SU-DHL-6 (cell line): ENCODE results near the gene ATP6V0E2.

Experiments
- H2AFZ ChIP-seq: fragments of 200-600 bp; sonication (generic); 2 replicates; pipeline ENCODE4 v1.6.1; 2014; ENCODE audit warnings: low read depth, mild to moderate bottlenecking, moderate library complexity, mixed read lengths, antibody characterized with exemption, low read length; ENCODE audit not compliant: severe bottlenecking
- H3F3A ChIP-seq: fragments of 200-600 bp; shearing (Covaris generic); 2 replicates; pipeline ENCODE4 v1.6.0; 2016; ENCODE audit warnings: antibody characterized with exemption, mild to moderate bottlenecking; ENCODE audit not compliant: insufficient read depth
- H3K27ac ChIP-seq: fragments of 200-600 bp; sonication (generic); 2 replicates; pipeline ENCODE4 v1.5.1; 2016; ENCODE audit warnings: low read depth, mild to moderate bottlenecking, low read length, moderate library complexity, mixed read lengths
- H3K27me3 ChIP-seq: fragments of 200-600 bp; sonication (generic), shearing (Covaris generic); 2 replicates; pipeline ENCODE4 v1.6.0; 2014; ENCODE audit warnings: mild to moderate bottlenecking, low read length
- H3K36me3 ChIP-seq: fragments of 200-600 bp; sonication (generic); 2 replicates; pipeline ENCODE4 v1.6.1; 2014; ENCODE audit warnings: mild to moderate bottlenecking, low read length, mixed read lengths
- H3K4me2 ChIP-seq: fragments of 300-600, 200-600 bp; shearing (Covaris generic), sonication (generic); 2 replicates; pipeline ENCODE4 v1.6.0; 2014; ENCODE audit warnings: low read length, low read depth, mild to moderate bottlenecking; ENCODE audit not compliant: poor library complexity, severe bottlenecking
- H3K4me3 ChIP-seq: fragments of 200-600 bp; sonication (generic); 2 replicates; pipeline ENCODE4 v1.5.1; 2014; ENCODE audit warnings: antibody characterized with exemption, low read length, mild to moderate bottlenecking, mixed read lengths; ENCODE audit not compliant: insufficient read depth, poor library complexity, severe bottlenecking
- H3K79me2 ChIP-seq: fragments of 200-600 bp; sonication (generic); 2 replicates; pipeline ENCODE4 v1.6.1; 2014; ENCODE audit warnings: mild to moderate bottlenecking, low read length, moderate library complexity; ENCODE audit not compliant: insufficient read depth
- H3K9ac ChIP-seq: fragments of 200-600 bp; sonication (generic); 2 replicates; pipeline ENCODE4 v1.7.0; 2014; ENCODE audit warnings: mild to moderate bottlenecking, low read length
- H3K9me2 ChIP-seq: fragments of 200-600 bp; sonication (generic); replicated peaks from 2 replicates; pipeline ENCODE4 v1.6.1; 2014; ENCODE audit warnings: low read length; ENCODE audit not compliant: insufficient read depth
- H3K9me3 ChIP-seq: fragments of 200-600 bp; sonication (generic); 2 replicates; pipeline ENCODE4 v1.6.1; 2014; ENCODE audit warnings: low read length, mixed read lengths; ENCODE audit not compliant: insufficient read depth
- H4K20me1 ChIP-seq: fragments of 200-600 bp; sonication (generic); 2 replicates; pipeline ENCODE4 v1.6.1; 2014; ENCODE audit warnings: low read depth, mild to moderate bottlenecking, antibody characterized with exemption, low read length, moderate library complexity, mixed read lengths
- CTCF ChIP-seq: fragments of 200-600 bp; sonication (generic); IDR thresholded peaks from one replicate; pipeline ENCODE4 v1.5.1; 2017; ENCODE audit warnings: antibody characterized with exemption, mild to moderate bottlenecking, low read length, moderate library complexity; ENCODE audit not compliant: insufficient read depth, poor library complexity, severe bottlenecking
- EZH2phosphoT487 ChIP-seq: fragments of 200-600 bp; sonication (generic), shearing (Covaris generic); conservative IDR thresholded peaks from 2 replicates; pipeline ENCODE4 v1.6.1; 2018; ENCODE audit warnings: mild to moderate bottlenecking, antibody characterized with exemption, low read length, moderate library complexity, mixed read lengths

ATP6V0E2 gene

GRCh38 chr7:149850007-149850594, 23.7 kb upstream of the ATP6V0E2 start:
- TF ChIP-seq EZH2phosphoT487: no peak
- no peak for TF ChIP-seq CTCF

GRCh38 chr7:149850716-149851115, 23.1 kb upstream of the ATP6V0E2 start:
- H3K9me3 ChIP-seq: no peaks in the 10 kb centered on the region
- H3K79me2 ChIP-seq: no peaks in the 10 kb centered on the region
- no peaks in the 10 kb centered on the region for H3K36me3 ChIP-seq
- H3K9ac ChIP-seq: no peak overlapping the region
- H4K20me1 ChIP-seq: no peaks in the 10 kb centered on the region
- no peak overlapping the region for H3K27ac ChIP-seq
- no peak for TF ChIP-seq CTCF
- TF ChIP-seq EZH2phosphoT487: no peak
- H3K4me2 ChIP-seq: no peak overlapping the region
- H2AFZ ChIP-seq: no peak overlapping the region
- H3F3A ChIP-seq: no peaks in the 10 kb centered on the region
- no peaks in the 10 kb centered on the region for H3K9me2 ChIP-seq
- no peaks in the 10 kb centered on the region for H3K27me3 ChIP-seq
- no peak overlapping the region for H3K4me3 ChIP-seq

More at GRCh38 chr7:149850007-149850594, 23.7 kb upstream of the ATP6V0E2 start:
- H3K4me3 ChIP-seq: no peak overlapping the region
- H3K27ac ChIP-seq: no peak overlapping the region
- no peak overlapping the region for H2AFZ ChIP-seq
- H3K9me2 ChIP-seq: no peaks in the 10 kb centered on the region
- no peaks in the 10 kb centered on the region for H3K79me2 ChIP-seq
- H3K9ac ChIP-seq: no peak overlapping the region
- no peaks in the 10 kb centered on the region for H3K27me3 ChIP-seq
- no peaks in the 10 kb centered on the region for H3F3A ChIP-seq
- H3K9me3 ChIP-seq: no peaks in the 10 kb centered on the region
- no peaks in the 10 kb centered on the region for H3K36me3 ChIP-seq
- no peak overlapping the region for H3K4me2 ChIP-seq
- H4K20me1 ChIP-seq: no peaks in the 10 kb centered on the region

GRCh38 chr7:149851449-149851848, 22.3 kb upstream of the ATP6V0E2 start:
- no peaks in the 10 kb centered on the region for H3K27me3 ChIP-seq
- H3K9me2 ChIP-seq: no peaks in the 10 kb centered on the region
- H3K4me2 ChIP-seq: no peak overlapping the region
- TF ChIP-seq CTCF (no peak), EZH2phosphoT487 (no peak)
- H3K9ac ChIP-seq: no peak overlapping the region
- no peaks in the 10 kb centered on the region for H3K9me3 ChIP-seq
- no peak overlapping the region for H3K4me3 ChIP-seq
- no peaks in the 10 kb centered on the region for H4K20me1 ChIP-seq
- H3F3A ChIP-seq: no peaks in the 10 kb centered on the region
- no peaks in the 10 kb centered on the region for H3K79me2 ChIP-seq
- no peak overlapping the region for H3K27ac ChIP-seq
- no peaks in the 10 kb centered on the region for H3K36me3 ChIP-seq
- H2AFZ ChIP-seq: no peak overlapping the region
